ENCODE measurements around the gene CEP350.
"Not testable (repeated sequence)": the region's sequence is repeated elsewhere in the genome, so short reads cannot be mapped to it uniquely, and the experiment has no call there.

Gene CEP350

GRCh38 chr1:180131510-180131909, 176.9 kb downstream of the CEP350 start:
- no peak for DNase-seq

- DNase-seq = no peak
Measured at GRCh38 chr1:180133193-180133592, 178.6 kb downstream of the CEP350 start.

- DNase-seq = not testable (repeated sequence)
Measured at GRCh38 chr1:180133688-180134087, 179.1 kb downstream of the CEP350 start.

- DNase-seq = no peak
Measured at GRCh38 chr1:180135535-180135934, 180.9 kb downstream of the CEP350 start.

GRCh38 chr1:180136331-180136967, 181.8 kb downstream of the CEP350 start:
- no peak for DNase-seq

- no peak for DNase-seq
Measured at GRCh38 chr1:180136968-180137356, 182.4 kb downstream of the CEP350 start.

GRCh38 chr1:180137776-180138175, 183.2 kb downstream of the CEP350 start:
- DNase-seq = no peak

GRCh38 chr1:180141381-180141934, 186.8 kb downstream of the CEP350 start:
- DNase-seq = no peak

GRCh38 chr1:180143359-180143758, 188.7 kb downstream of the CEP350 start:
- DNase-seq = no peak

GRCh38 chr1:180144659-180145357, 190.2 kb downstream of the CEP350 start:
- no peak for DNase-seq

GRCh38 chr1:180145446-180145845, 190.8 kb downstream of the CEP350 start:
- no peak for DNase-seq

- DNase-seq = no peak
Measured at GRCh38 chr1:180150982-180151381, 196.4 kb downstream of the CEP350 start.

GRCh38 chr1:180151508-180151907, 196.9 kb downstream of the CEP350 start:
- no peak for DNase-seq

GRCh38 chr1:180152588-180152987, 198.0 kb downstream of the CEP350 start:
- DNase-seq = no peak

- DNase-seq = no peak
Measured at GRCh38 chr1:180153032-180153431, 198.4 kb downstream of the CEP350 start.

GRCh38 chr1:180154003-180154324, 199.4 kb downstream of the CEP350 start:
- no peak for DNase-seq

GRCh38 chr1:180154325-180155181, 199.9 kb downstream of the CEP350 start, which contains the start of gene QSOX1:
TSS of gene QSOX1 (plus strand) at chr1:180154869. CDS start at chr1:180154908, 39 bp downstream.
- DNase-seq = peak; percentile 51

- DNase-seq = peak; percentile 21
Measured at GRCh38 chr1:180155182-180155682, 200.6 kb downstream of the CEP350 start.

GRCh38 chr1:180156201-180156600, 201.6 kb downstream of the CEP350 start:
- DNase-seq = no peak

- no peak for DNase-seq
Measured at GRCh38 chr1:180156631-180157091, 202.1 kb downstream of the CEP350 start.

GRCh38 chr1:180157108-180157507, 202.5 kb downstream of the CEP350 start:
- no peak for DNase-seq

GRCh38 chr1:180157576-180158057, 203.0 kb downstream of the CEP350 start:
- peak; percentile 59 for DNase-seq
